Stromal cell of bone marrow (primary cell): ENCODE results near the gene UBE2U.
A peak's percentile ranks its signal among the peaks of the same experiment; 100 is the strongest.
"Not testable (repeated sequence)": the region's sequence is repeated elsewhere in the genome, so short reads cannot be mapped to it uniquely, and the experiment has no call there.

Experiments
- DNase-seq: peaks from one replicate; pipeline ENCODE4 v3.0.0-alpha.2; 2012; ENCODE audit warnings: low read depth

Gene UBE2U

DNA sequence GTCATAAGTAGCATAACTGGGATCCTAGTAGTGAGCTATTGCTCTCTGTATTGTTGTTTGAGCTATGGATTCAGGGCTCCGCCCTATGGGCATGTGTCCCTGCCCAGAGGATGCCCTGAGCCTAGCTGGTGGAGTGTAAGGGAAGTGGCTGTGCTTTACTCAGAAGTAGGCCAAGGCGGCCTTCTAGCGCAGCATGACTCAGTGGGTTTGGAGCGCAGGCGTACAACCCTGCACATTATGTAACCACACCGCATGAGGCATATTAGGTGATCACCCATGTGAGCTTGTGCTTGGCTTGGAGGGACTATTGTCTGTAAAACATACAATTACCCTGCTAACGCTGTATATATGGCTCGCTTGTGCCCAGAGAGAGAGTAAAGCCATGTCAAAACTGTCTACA is 11.1 kb upstream of the UBE2U start:
- DNase-seq, result no peak

GRCh38 chr1:64194168-64195080 is 9.0 kb upstream of the UBE2U start:
- DNase-seq, result no peak

- DNase-seq, result no peak
These were observed 8.4 kb upstream of the UBE2U start for GRCh38 chr1:64195081-64195395.

DNA sequence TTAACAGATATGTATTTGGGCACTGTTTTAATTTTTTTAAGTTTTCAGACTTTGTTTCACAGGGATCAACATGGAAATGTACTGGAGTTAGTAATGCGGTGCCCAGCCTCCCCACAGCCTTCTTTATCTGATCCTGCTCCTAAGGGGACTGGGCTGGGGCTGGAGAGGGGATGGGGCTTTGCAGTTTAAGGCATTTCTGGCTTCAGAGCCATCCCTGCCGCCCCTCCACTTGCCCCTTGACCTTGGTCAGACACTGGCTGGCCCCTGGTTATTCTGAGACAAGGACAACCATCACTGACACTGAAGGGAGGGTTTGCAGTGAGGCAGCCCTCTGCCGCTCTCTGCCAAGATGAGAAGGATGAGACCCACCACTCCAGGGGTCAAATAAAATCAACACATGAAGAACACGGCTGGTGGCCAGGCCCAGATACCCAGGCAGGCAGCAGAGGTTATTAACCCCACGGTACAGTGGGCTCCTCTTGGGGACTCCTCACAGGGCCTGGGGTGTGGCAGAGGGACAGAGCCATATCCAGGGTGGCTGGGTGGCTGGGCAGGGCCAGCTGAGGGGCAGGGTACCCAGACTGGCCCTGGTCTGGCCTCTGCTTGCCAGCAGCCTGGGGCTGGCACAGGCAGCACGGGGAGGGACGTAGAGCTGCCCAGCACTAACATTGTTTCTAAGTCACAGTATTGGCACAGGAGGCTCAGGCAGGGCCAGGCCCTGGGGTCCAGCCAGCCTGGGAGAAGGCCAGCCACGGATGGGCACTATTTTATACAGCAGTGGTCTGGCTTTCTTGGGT is 7.2 kb upstream of the UBE2U start:
- DNase-seq, result no peak

DNA sequence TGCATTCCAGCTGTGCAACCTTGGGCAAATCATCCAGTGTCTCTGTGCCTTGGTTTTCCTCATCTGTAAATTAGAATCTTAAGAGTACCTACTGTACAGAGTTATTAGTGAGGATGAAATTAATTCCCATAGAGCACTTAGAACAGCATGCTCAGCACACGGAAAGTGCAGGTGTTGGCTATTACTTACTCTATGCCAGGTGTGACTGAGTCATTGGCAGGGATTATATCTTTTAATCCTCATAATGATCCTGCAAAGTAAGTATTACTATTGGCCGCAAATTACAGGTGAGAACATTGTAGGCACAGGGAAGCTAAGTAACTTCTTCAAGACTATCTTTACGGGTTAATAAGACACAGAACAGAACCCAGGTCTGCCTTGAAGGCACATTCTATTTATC is 6.3 kb upstream of the UBE2U start:
- DNase-seq, result no peak

DNA sequence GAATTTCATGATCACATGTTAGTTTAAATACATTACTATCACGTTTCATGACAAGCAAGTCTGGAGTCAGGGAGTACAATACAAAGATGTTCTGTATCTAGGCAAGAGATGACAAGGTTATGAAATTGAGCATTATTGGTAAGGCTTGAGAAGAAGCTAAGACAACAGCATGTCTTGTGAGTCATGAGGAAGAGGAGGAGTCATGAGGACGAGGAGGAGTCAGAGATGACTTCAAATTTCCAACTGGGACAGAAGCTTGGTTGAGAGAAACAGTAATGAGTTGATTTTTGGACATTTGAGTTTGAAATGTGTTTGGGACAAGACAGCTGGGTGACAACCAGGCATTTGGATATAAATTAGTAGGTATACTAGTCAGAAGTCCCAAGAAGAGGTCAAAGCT is 4.3 kb upstream of the UBE2U start:
- DNase-seq, result peak; percentile 43

GRCh38 chr1:64200064-64200463 is 3.4 kb upstream of the UBE2U start:
- no peak for DNase-seq

DNA sequence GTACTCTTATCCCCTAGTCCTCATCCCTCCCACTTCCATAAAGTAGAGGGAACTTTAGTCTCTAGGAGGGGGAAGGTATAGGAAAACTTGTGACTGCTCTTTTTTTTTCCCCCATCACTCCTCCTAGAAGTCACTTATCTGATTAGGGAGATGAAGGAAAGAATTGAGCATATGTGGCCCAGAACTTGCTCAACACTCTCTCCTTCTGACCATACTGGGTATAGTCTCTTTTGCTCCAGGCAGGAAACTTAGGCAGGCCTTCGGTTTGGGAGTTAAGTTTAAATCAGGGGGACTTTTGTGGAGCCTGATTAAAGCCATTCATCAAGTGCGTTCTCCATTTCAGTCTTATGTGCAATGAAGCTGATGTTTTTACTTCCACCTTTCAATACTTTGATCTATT is 5.8 kb downstream of the UBE2U start:
- DNase-seq, result no peak

- DNase-seq, result peak; percentile 67
These were observed 8.6 kb downstream of the UBE2U start for GRCh38 chr1:64212031-64212430.

- DNase-seq, result no peak
These were observed 12.2 kb downstream of the UBE2U start for GRCh38 chr1:64215576-64215975.

DNA sequence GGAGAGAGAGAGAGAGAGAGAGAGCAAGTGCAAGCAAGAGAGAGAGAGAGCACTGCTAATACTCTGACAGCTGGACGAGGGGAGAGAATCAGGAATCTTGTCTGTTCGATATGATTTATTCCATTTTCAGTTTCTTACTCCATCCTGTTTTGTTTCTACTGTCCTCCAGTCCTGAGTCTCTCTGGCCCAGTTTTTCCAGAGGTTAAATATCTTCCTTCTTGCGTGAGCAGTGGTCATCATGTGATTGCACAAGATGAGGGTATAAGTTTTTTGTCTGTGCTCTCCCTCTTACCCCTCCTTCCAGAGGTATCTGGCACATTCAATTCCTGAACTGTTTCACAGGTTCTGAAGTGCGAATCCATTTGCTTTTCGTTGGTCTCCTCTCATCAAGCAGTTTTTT is 16.8 kb downstream of the UBE2U start:
- DNase-seq, result no peak

GRCh38 chr1:64223329-64224151 is 20.1 kb downstream of the UBE2U start:
- peak; percentile 86 for DNase-seq

DNA sequence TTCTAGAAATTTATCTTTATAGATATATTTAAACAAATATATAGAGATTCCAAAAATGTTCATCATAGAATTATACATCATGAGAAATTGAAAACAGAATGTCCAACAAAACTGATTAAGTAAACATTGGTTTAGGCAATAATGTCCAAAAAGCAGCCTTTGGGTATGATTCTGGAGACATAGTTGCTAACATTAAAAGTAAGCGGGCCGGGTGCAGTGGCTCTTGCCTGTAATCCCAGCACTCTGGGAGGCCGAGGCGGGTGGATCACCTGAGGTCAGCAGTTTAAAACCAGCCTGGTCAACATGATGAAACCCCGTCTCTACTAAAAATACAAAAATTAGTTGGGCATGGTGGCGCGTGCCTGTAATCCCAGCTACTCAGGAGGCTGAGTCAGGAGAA is 20.8 kb downstream of the UBE2U start:
- DNase-seq, result not testable (repeated sequence)

DNA sequence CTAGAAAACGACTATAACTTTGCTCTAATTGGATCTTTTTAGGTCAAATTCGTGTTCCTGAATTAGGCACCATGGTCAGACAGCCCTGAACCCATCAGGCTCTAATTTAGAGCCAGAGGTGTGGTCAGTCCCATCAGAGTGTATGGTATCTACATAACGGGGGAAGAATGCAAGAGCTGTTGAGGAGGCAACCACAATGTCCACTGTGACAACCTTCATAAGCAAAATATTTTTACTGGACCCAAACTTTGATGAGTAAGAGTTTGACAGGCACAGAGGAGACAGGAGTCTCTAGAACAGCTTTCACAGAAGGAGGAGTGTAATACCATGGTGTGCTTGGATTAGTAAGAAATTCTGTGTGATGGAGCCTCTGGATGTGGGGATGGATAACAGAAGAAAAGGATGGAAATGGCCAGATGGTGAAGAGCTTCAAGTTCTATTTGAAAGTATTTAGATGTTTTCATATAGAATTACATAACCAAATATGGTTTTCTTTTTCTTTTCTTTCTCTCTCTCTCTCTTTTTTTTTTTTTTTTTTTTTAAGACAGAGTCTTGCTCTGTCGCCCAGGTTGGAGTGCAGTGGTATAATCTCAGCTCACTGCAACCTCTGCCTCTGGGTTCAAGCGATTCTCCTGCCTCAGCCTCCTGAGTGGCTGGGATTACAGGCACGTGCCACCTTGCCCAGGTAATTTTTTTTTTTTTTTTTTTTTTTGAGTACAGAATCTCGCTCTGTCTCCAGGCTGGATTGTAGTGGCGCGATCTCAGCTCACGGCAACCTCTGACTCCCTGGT is 24.9 kb downstream of the UBE2U start:
- DNase-seq, result peak; percentile 65

- no peak for DNase-seq
These were observed 25.9 kb downstream of the UBE2U start for GRCh38 chr1:64229307-64229706.

GRCh38 chr1:64231153-64231552 is 27.7 kb downstream of the UBE2U start:
- DNase-seq, result no peak

DNA sequence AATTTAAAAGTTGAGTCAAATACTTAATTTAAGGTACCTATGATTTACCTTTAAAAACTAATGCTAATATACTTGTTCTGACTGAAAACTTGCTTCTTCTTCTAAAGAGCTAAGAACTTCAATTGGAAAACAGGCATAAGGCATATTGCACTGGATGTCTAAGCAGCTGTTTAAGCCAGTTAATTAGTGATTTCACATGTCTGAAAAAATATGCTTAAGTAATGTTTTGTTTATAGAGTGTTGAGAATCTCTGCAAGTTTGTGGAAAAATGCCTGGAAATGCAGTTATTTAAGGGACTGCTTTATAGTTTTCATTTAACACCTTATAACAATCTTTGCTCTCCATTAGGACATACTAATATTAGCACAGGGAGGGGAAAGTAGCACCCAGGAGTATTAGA is 28.2 kb downstream of the UBE2U start:
- no peak for DNase-seq

GRCh38 chr1:64234714-64235113 is 31.3 kb downstream of the UBE2U start:
- DNase-seq, result no peak

DNA sequence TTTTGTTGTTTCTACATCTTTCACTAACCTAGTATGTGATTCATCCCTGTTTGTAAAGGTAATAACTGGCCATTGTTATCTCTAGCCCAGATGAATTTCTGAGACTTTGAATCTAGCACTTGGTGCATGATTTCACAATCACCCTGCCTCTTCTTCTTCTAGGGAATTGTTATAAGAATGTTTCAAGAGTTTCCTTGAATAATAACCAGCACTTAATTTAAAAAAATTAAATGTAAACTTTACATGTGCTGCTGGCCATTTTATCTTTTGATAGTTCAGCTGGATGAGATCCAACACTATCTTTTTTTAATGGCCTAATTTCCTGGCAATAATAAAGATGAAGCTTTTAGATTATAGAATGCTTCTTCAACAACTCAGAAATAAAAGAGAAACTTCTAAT is 31.8 kb downstream of the UBE2U start:
- DNase-seq, result no peak

GRCh38 chr1:64235910-64236309 is 32.5 kb downstream of the UBE2U start:
- DNase-seq, result no peak

GRCh38 chr1:64236541-64236954 is 33.1 kb downstream of the UBE2U start:
- no peak for DNase-seq

GRCh38 chr1:64239519-64239918 is 36.1 kb downstream of the UBE2U start:
- DNase-seq, result not testable (repeated sequence)
